Uterus (tissue), 4 donors: Measurements from ENCODE around the gene SFTPB. TPM values are rescaled to one million over a fixed set of nuclear protein-coding genes. Genes with fewer than 3 reads are reported as not detected.

Experiments
- DNase-seq, 2 donors: peaks; one replicate each; pipeline ENCODE4 v3.0.0-alpha.2; 2019 to 2020
- H3K27ac ChIP-seq, 2 donors: fragments of 200-600 bp; sonication (generic); 1 replicate in 1 of 2; 2 replicates in 1 of 2; pipeline ENCODE4 v1.5.1; 2016 to 2018
- H3K27me3 ChIP-seq, 2 donors: fragments of 200-600 bp; sonication (generic); one replicate each; pipeline ENCODE4 v1.5.1; 2018 to 2019; ENCODE audit warnings: control low read depth in 1 of 2
- H3K36me3 ChIP-seq, 2 donors: fragments of 200-600 bp; sonication (generic); one replicate each; pipeline ENCODE4 v1.5.1; 2019; ENCODE audit warnings: control low read depth in 1 of 2
- H3K4me1 ChIP-seq, 2 donors: fragments of 200-600 bp; sonication (generic); one replicate each; pipeline ENCODE4 v1.5.1; 2018 to 2019; ENCODE audit warnings: control low read depth in 1 of 2
- H3K4me3 ChIP-seq, 2 donors: fragments of 200-600 bp; sonication (generic); 1 replicate in 1 of 2; 2 replicates in 1 of 2; pipeline ENCODE4 v1.5.1; 2018 to 2019; ENCODE audit warnings: mild to moderate bottlenecking in 1 of 2
- H3K9me3 ChIP-seq, 2 donors: fragments of 200-600 bp; sonication (generic); one replicate each; pipeline ENCODE4 v1.5.1; 2019; ENCODE audit warnings: control low read depth in 1 of 2
- POLR2A ChIP-seq, 2 donors: fragments of 450-650 bp; IDR thresholded peaks; one replicate each; pipeline ENCODE4 v1.6.1; 2016; ENCODE audit warnings: antibody characterized with exemption in 2 of 2, mild to moderate bottlenecking in 1 of 2, moderate library complexity in 1 of 2
- intact Hi-C: fragments of 100-400 bp; cut with DNase I; formaldehyde crosslinking; loops from one replicate; pipeline ENCODE4 v1.15.1; 2023; ENCODE audit warnings: low total_unique reads
- total RNA-seq, 4 donors: library from RNA; depleted of rRNA in 3 of 4; stranded (reverse); fragments of >200 nt in 3 of 4; gene quantifications; one replicate each; pipeline versions ENCODE4 v1.1.0 to v1.2.4, GENCODE V29; 2014 to 2023
- TF ChIP-seq, protein P1 (sequence below), 4 experiments: fragments of 200-600 bp in 2 of 4; fragments of 450-650 bp in 2 of 4; sonication (generic) in 2 of 4; IDR thresholded peaks; one replicate each; pipeline ENCODE4 v1.5.1; 2016 to 2019; ENCODE audit warnings: antibody characterized with exemption in 4 of 4, mild to moderate bottlenecking in 2 of 4, moderate library complexity in 1 of 4
- donor health status: DM: yes; HTN: yes; CAD: no.

The SFTPB gene
- total RNA-seq, 4 donors from 2014 or later = 1.4 TPM; not detected in 3

GRCh38 chr2:85710687-85711577 is 42.9 kb upstream of the SFTPB start:
- Histone ChIP-seq H3K9me3 (no peaks in the 10 kb centered on the region), H3K36me3 (no peaks in the 10 kb centered on the region), H3K4me1 (peaks cover 0 to 8% of the 10 kb centered on the region in 2 donors), H3K27ac (peak overlapping the region; percentile 66 to 76), H3K27me3 (no peaks in the 10 kb centered on the region), H3K4me3 (no peak overlapping the region)
- intact Hi-C loops = no loop called here
- DNase-seq = peak in 1 of 2 donors; percentile 62
- TF ChIP-seq, protein P1, sequence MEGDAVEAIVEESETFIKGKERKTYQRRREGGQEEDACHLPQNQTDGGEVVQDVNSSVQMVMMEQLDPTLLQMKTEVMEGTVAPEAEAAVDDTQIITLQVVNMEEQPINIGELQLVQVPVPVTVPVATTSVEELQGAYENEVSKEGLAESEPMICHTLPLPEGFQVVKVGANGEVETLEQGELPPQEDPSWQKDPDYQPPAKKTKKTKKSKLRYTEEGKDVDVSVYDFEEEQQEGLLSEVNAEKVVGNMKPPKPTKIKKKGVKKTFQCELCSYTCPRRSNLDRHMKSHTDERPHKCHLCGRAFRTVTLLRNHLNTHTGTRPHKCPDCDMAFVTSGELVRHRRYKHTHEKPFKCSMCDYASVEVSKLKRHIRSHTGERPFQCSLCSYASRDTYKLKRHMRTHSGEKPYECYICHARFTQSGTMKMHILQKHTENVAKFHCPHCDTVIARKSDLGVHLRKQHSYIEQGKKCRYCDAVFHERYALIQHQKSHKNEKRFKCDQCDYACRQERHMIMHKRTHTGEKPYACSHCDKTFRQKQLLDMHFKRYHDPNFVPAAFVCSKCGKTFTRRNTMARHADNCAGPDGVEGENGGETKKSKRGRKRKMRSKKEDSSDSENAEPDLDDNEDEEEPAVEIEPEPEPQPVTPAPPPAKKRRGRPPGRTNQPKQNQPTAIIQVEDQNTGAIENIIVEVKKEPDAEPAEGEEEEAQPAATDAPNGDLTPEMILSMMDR (IDR thresholded peaks at IDR 0.05) = no peak
- no peak for TF ChIP-seq POLR2A (IDR thresholded peaks at IDR 0.05)

DNA sequence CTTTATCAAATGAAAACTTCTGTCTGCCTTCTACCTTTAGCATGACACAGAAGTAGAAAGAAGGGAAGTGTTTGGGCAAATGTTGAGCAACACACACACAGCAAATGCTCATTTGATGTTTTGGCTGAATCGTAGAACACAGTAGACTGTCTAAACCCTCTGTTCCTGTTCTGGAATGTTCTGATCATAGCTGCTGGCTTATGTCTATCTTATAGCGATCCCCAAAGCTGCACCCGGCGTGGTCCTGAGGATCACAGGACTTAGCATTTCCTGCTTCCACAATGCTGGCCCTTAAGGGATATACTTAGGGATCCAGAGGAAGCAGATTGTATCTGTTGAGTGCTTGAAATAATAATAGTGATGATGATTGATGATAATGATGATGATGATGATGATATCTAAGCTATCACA is 41.4 kb upstream of the SFTPB start:
- intact Hi-C loops = no loop called here
- TF ChIP-seq POLR2A (IDR thresholded peaks at IDR 0.05) = no peak
- TF ChIP-seq, protein P1 (IDR thresholded peaks at IDR 0.05) = no peak
- Histone ChIP-seq H3K9me3 (no peaks in the 10 kb centered on the region), H3K27me3 (no peaks in the 10 kb centered on the region), H3K27ac (peak overlapping the region; percentile 66 to 76), H3K4me1 (peaks cover 0 to 8% of the 10 kb centered on the region in 2 donors), H3K36me3 (no peaks in the 10 kb centered on the region), H3K4me3 (no peak overlapping the region)
- DNase-seq = no peak

DNA sequence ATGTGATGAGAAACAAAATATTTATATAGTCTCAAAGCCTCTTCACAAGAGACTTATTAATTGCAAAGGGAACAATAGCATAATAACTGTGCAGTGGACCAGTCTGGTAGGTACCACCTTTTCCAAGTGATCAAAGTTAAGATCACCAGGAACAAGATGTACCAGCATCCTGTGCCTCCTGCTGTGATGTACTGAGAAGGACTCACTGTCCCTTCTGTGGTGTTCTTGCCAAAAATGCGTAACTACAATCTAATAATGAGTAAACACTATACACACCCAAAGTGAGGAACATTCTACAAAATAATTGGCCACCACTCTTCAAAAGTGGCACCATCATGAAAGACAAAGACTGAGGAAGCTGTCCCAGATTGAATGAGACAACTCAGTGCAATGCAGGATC is 40.6 kb upstream of the SFTPB start:
- no peaks in the 10 kb centered on the region for H3K36me3 ChIP-seq
- no peak for DNase-seq
- H3K9me3 ChIP-seq = no peaks in the 10 kb centered on the region
- H3K4me1 ChIP-seq = peaks cover 0 to 8% of the 10 kb centered on the region in 2 donors
- no peaks in the 10 kb centered on the region for H3K27me3 ChIP-seq
- TF ChIP-seq POLR2A (IDR thresholded peaks at IDR 0.05) = no peak
- TF ChIP-seq, protein P1 (IDR thresholded peaks at IDR 0.05) = no peak
- H3K27ac ChIP-seq = peak overlapping the region in 1 of 2 donors; percentile 76
- no peak overlapping the region for H3K4me3 ChIP-seq
- intact Hi-C loops = no loop called here

- Histone ChIP-seq H3K4me1 (peaks cover 0 to 8% of the 10 kb centered on the region in 2 donors), H3K4me3 (no peak overlapping the region), H3K27me3 (no peaks in the 10 kb centered on the region), H3K9me3 (no peaks in the 10 kb centered on the region), H3K36me3 (no peaks in the 10 kb centered on the region), H3K27ac (peak overlapping the region; percentile 8 to 57)
- DNase-seq = peak in 1 of 2 donors; percentile 78
- TF ChIP-seq, protein P1 (IDR thresholded peaks at IDR 0.05) = peak; percentile 79 to 83 (median 83)
- no peak for TF ChIP-seq POLR2A (IDR thresholded peaks at IDR 0.05)
- intact Hi-C loops = no loop called here
Measured at GRCh38 chr2:85707304-85707703, 39.3 kb upstream of the SFTPB start.

DNA sequence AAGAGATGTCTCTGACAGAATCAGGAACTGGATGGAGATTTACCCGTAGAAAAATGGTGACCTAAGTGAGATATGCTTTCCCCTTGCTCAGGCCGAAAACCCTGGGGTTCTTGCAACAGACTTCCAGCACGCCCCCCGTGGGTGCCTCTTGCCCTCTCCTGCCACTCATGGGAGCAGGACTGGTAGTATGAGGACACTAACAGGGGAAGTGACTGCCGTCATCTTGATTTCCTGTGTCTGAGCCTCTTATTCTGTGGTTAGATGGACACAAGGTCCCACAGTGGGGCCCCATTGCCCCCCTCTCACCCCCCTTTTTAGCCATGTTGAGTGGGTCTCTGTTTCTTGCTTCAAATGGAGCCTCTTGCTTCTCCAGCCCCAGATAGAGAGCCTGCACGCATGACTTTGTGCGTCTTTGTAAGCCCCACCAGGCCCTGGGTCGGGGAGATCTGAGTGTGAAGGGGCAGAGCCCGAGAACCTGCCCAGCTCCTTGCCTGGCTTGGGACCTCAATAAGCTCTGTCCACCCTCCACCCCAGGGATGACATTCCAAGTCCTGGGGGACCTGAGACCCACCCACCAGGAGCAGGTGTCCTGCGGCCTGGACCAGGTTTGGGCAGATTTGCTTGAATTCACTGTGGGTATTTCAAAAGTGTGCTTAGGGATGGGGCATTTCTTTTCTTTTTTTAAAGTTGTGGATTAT is 38.7 kb upstream of the SFTPB start:
- no peaks in the 10 kb centered on the region for H3K36me3 ChIP-seq
- peaks cover 0 to 8% of the 10 kb centered on the region in 2 donors for H3K4me1 ChIP-seq
- intact Hi-C loops = no loop called here
- H3K9me3 ChIP-seq = no peaks in the 10 kb centered on the region
- no peak overlapping the region for H3K4me3 ChIP-seq
- H3K27me3 ChIP-seq = no peaks in the 10 kb centered on the region
- peak overlapping the region; percentile 8 to 76 for H3K27ac ChIP-seq
- no peak for TF ChIP-seq POLR2A (IDR thresholded peaks at IDR 0.05)
- TF ChIP-seq, protein P1 (IDR thresholded peaks at IDR 0.05) = no peak
- no peak for DNase-seq
